Fibroblast of skin of right quadriceps (primary cell): ENCODE measurements around the gene GRAMD1B.

Experiments
- DNase-seq: peaks from one replicate; pipeline ENCODE4 v3.0.0-alpha.2; 2013

The GRAMD1B gene

GRCh38 chr11:123478352-123478987, 48.4 kb downstream of the GRAMD1B start:
- peak; percentile 83 for DNase-seq

GRCh38 chr11:123479048-123479837, 49.2 kb downstream of the GRAMD1B start:
- DNase-seq = no peak

GRCh38 chr11:123480290-123480815, 50.3 kb downstream of the GRAMD1B start:
- DNase-seq = no peak

- no peak for DNase-seq
Observed at GRCh38 chr11:123480882-123481281, 50.8 kb downstream of the GRAMD1B start.

GRCh38 chr11:123481640-123482039, 51.6 kb downstream of the GRAMD1B start:
- no peak for DNase-seq

GRCh38 chr11:123482218-123482617, 52.1 kb downstream of the GRAMD1B start:
- DNase-seq = no peak

- peak; percentile 35 for DNase-seq
Observed at GRCh38 chr11:123483058-123483457, 53.0 kb downstream of the GRAMD1B start.

GRCh38 chr11:123483466-123483865, 53.4 kb downstream of the GRAMD1B start:
- DNase-seq = no peak

GRCh38 chr11:123484448-123484847, 54.4 kb downstream of the GRAMD1B start:
- DNase-seq = no peak

- DNase-seq = no peak
Observed at GRCh38 chr11:123487157-123487744, 57.2 kb downstream of the GRAMD1B start.

- no peak for DNase-seq
Observed at GRCh38 chr11:123490527-123490926, 60.5 kb downstream of the GRAMD1B start.

GRCh38 chr11:123491241-123491640, 61.2 kb downstream of the GRAMD1B start:
- DNase-seq = no peak

- no peak for DNase-seq
Observed at GRCh38 chr11:123493349-123494063, 63.4 kb downstream of the GRAMD1B start.

GRCh38 chr11:123494195-123495050, 64.4 kb downstream of the GRAMD1B start:
- peak; percentile 66 for DNase-seq

- no peak for DNase-seq
Observed at GRCh38 chr11:123504401-123504800, 74.3 kb downstream of the GRAMD1B start.

- DNase-seq = no peak
Observed at GRCh38 chr11:123505546-123506299, 75.7 kb downstream of the GRAMD1B start.

GRCh38 chr11:123507043-123507442, 77.0 kb downstream of the GRAMD1B start:
- DNase-seq = no peak

- peak; percentile 81 for DNase-seq
Observed at GRCh38 chr11:123509737-123510578, 79.9 kb downstream of the GRAMD1B start.

GRCh38 chr11:123510579-123510905, 80.5 kb downstream of the GRAMD1B start:
- DNase-seq = no peak

- peak; percentile 88 for DNase-seq
Observed at GRCh38 chr11:123511037-123511870, 81.2 kb downstream of the GRAMD1B start.
